HepG2 (cell line): ENCODE data around the gene KCTD15.

ENCODE experiments used
- RFX5 ChIP-seq: IDR thresholded peaks from 2 replicates; pipeline ENCODE4 v1.6.1; 2011; ENCODE audit warnings: low read depth, low read length, improper control_type of control experiment
- SRF ChIP-seq: IDR thresholded peaks from 2 replicates; pipeline ENCODE4 v1.6.1; 2011; ENCODE audit warnings: mild to moderate bottlenecking, low read depth, low read length, moderate library complexity
- ZNF224 ChIP-seq: sonication (generic); formaldehyde crosslinking; IDR thresholded peaks from 2 replicates; pipeline ENCODE4 v1.5.0; 2020; ENCODE audit warnings: mild to moderate bottlenecking, missing genetic modification reagents
- ZNF317 ChIP-seq: sonication (generic); formaldehyde crosslinking; IDR thresholded peaks from 2 replicates; pipeline ENCODE4 v1.5.0; 2020; ENCODE audit warnings: mild to moderate bottlenecking, missing genetic modification reagents
- TF ChIP-seq, protein P1 (sequence below): sonication (generic); formaldehyde crosslinking; IDR thresholded peaks from 2 replicates; pipeline ENCODE4 v1.5.0; 2020; ENCODE audit warnings: mild to moderate bottlenecking, missing genetic modification reagents, moderate library complexity

DNA sequence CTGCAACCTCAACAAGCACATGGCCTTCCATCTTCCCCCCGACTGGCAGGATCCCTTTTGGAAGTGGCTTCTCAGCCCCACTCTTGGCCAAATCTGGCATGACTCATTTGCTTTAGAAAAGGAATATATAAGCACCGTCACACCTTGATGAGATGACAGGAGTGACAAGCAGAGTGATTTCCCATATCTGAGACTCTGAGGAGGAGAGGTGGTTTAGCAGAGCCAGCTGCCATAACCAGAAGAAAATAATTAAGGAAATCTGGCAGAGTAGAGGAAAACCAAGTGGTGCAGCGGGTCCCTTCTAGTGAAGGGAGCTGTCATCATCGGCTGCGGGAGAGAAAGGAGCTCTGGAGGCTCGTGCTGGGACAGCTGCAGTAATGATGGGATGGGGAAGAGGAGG lies 27.5 kb upstream of the KCTD15 start:
- TF ChIP-seq RFX5 (no peak), SRF (no peak), ZNF224 (CRISPR knock-in tag) (no peak), ZNF317 (CRISPR knock-in tag) (no peak)
- TF ChIP-seq, protein P1, sequence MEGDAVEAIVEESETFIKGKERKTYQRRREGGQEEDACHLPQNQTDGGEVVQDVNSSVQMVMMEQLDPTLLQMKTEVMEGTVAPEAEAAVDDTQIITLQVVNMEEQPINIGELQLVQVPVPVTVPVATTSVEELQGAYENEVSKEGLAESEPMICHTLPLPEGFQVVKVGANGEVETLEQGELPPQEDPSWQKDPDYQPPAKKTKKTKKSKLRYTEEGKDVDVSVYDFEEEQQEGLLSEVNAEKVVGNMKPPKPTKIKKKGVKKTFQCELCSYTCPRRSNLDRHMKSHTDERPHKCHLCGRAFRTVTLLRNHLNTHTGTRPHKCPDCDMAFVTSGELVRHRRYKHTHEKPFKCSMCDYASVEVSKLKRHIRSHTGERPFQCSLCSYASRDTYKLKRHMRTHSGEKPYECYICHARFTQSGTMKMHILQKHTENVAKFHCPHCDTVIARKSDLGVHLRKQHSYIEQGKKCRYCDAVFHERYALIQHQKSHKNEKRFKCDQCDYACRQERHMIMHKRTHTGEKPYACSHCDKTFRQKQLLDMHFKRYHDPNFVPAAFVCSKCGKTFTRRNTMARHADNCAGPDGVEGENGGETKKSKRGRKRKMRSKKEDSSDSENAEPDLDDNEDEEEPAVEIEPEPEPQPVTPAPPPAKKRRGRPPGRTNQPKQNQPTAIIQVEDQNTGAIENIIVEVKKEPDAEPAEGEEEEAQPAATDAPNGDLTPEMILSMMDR (CRISPR knock-in tag), result no peak
